K562 (cell line): Measurements from ENCODE around the gene AGPAT2. TPM values are rescaled to one million over a fixed set of nuclear protein-coding genes. Genes with fewer than 3 reads are reported as not detected.

Experiments
- ATAC-seq: fragments of 200-7000 bp; cut with Tn5 transposase; 3 replicates; pipeline ENCODE4 v1.9.1; 2020; ENCODE audit warnings: moderate library complexity
- BruUV-seq: library from RNA; stranded (reverse); fragments of 400-500 nt; replicated peaks from 2 replicates; lab custom pipeline; 2021; lab: Mats Ljungman, UMichigan
- CTCF ChIA-PET: fragments of 300-600 bp; formaldehyde crosslinking; extraction: SDS; loops from one replicate; lab custom pipeline; 2021; ENCODE audit warnings: low intra/inter-chr PET ratio; lab: Yijun Ruan, JAX
- POLR2A ChIA-PET: fragments of 300-600, 350-650 bp; sonication (Branson Sonifier 250); formaldehyde crosslinking; extraction: SDS; loops from one replicate; lab custom pipeline; 2021; ENCODE audit warnings: antibody characterized with exemption, inconsistent platforms; lab: Yijun Ruan, JAX
- DNase-seq, 4 experiments: peaks; one replicate each; pipeline versions ENCODE4 v3.0.0 to v3.0.0-alpha.2; 2011 to 2018; ENCODE audit warnings: low spot score in 3 of 4, mixed read lengths in 3 of 4; ENCODE audit errors: extremely low read depth in 1 of 4
- FAIRE-seq: peaks from 2 replicates; lab custom pipeline; 2011; peaks lifted over from hg19 to GRCh38; lab: Jason Lieb, UNC
- H2AFZ ChIP-seq: 2 replicates; pipeline ENCODE4 v1.6.0; 2011; ENCODE audit warnings: low read depth, low read length, control low read depth, inconsistent platforms
- H3K27ac ChIP-seq: fragments of 200-600 bp; 3 replicates; pipeline ENCODE4 v1.8.0; 2011; ENCODE audit warnings: low read depth, mild to moderate bottlenecking, control low read depth, inconsistent platforms, low read length, moderate library complexity, mixed read lengths; ENCODE audit errors: extremely low read depth
- H3K27me3 ChIP-seq, 2 experiments: fragments of 300-600 bp in 1 of 2; 2 replicates in 1 of 2; 3 replicates in 1 of 2; pipeline versions ENCODE4 v1.6.0 to v1.8.0; 2011; ENCODE audit warnings: inconsistent platforms in 2 of 2, low read length in 2 of 2, mild to moderate bottlenecking in 1 of 2, mixed read lengths in 1 of 2, moderate library complexity in 1 of 2; ENCODE audit not compliant: control insufficient read depth in 2 of 2, insufficient read depth in 2 of 2
- H3K36me3 ChIP-seq: fragments of 300-600 bp; 3 replicates; pipeline ENCODE4 v1.8.0; 2011; ENCODE audit warnings: mild to moderate bottlenecking, low read length, inconsistent platforms; ENCODE audit not compliant: control insufficient read depth, insufficient read depth
- H3K4me1 ChIP-seq, 2 experiments: fragments of 200-600 bp in 1 of 2; replicated peaks in 1 of 2; 2 replicates in 1 of 2; 3 replicates in 1 of 2; pipeline versions ENCODE4 v1.5.1 to v1.8.0; 2011; ENCODE audit warnings: inconsistent platforms in 2 of 2, low read length in 2 of 2, mild to moderate bottlenecking in 1 of 2, mixed read lengths in 1 of 2, moderate library complexity in 1 of 2; ENCODE audit not compliant: control insufficient read depth in 2 of 2, insufficient read depth in 2 of 2
- H3K4me2 ChIP-seq: 2 replicates; pipeline ENCODE4 v1.6.1; 2011; ENCODE audit warnings: low read length, control low read depth, inconsistent platforms, mixed read lengths; ENCODE audit not compliant: insufficient read depth
- H3K4me3 ChIP-seq: fragments of 200-600 bp; sonication (generic), shearing (Covaris generic); 2 replicates; pipeline ENCODE4 v1.5.1; 2016; ENCODE audit warnings: control low read depth, inconsistent platforms
- H3K79me2 ChIP-seq: fragments of 200-600 bp; 3 replicates; pipeline ENCODE4 v1.8.0; 2011; ENCODE audit warnings: low read length, inconsistent platforms; ENCODE audit not compliant: control insufficient read depth, insufficient read depth
- H3K9ac ChIP-seq, 2 experiments: 2 replicates each; pipeline versions ENCODE4 v1.6.0 to v1.6.1; 2011; ENCODE audit warnings: low read depth in 2 of 2, low read length in 2 of 2, control low read depth in 1 of 2, inconsistent platforms in 1 of 2, mild to moderate bottlenecking in 1 of 2, mixed read lengths in 1 of 2; ENCODE audit not compliant: insufficient read depth in 1 of 2
- H3K9me1 ChIP-seq: one replicate; pipeline ENCODE4 v1.6.0; 2011; ENCODE audit warnings: inconsistent platforms, mild to moderate bottlenecking, low read length, moderate library complexity; ENCODE audit not compliant: control insufficient read depth, insufficient read depth
- H3K9me3 ChIP-seq: replicated peaks from 2 replicates; pipeline ENCODE4 v1.5.1; 2011; ENCODE audit warnings: low read depth, low read length, inconsistent platforms; ENCODE audit not compliant: control insufficient read depth, insufficient read depth
- H4K20me1 ChIP-seq: replicated peaks from 2 replicates; pipeline ENCODE4 v1.6.1; 2011; ENCODE audit warnings: low read length, inconsistent platforms, mixed read lengths; ENCODE audit not compliant: control insufficient read depth, insufficient read depth
- FOXP1 ChIP-seq: sonication (generic); formaldehyde crosslinking; IDR thresholded peaks from 2 replicates; pipeline ENCODE4 v1.8.0; 2022; ENCODE audit warnings: mild to moderate bottlenecking, missing genetic modification reagents
- GMEB1 ChIP-seq: fragments of 250-450 bp; sonication (Bioruptor Pico); IDR thresholded peaks from 2 replicates; pipeline ENCODE4 v1.4.0; 2020; ENCODE audit warnings: mild to moderate bottlenecking
- MLLT1 ChIP-seq, 2 experiments: fragments of 450-650 bp; IDR thresholded peaks; 2 replicates each; pipeline ENCODE4 v1.6.1; 2016
- NELFE ChIP-seq: IDR thresholded peaks from 2 replicates; pipeline ENCODE4 v1.6.1; 2011; ENCODE audit warnings: mild to moderate bottlenecking; ENCODE audit not compliant: insufficient read depth, insufficient read length
- NEUROD1 ChIP-seq: fragments of 150-350 bp; IDR thresholded peaks from 2 replicates; pipeline ENCODE4 v1.6.1; 2014; ENCODE audit warnings: borderline replicate concordance, low read length, low read depth; ENCODE audit not compliant: partially characterized antibody
- NFRKB ChIP-seq: fragments of 450-650 bp; IDR thresholded peaks from 2 replicates; pipeline ENCODE4 v1.6.1; 2016; ENCODE audit warnings: low read depth
- ZNF395 ChIP-seq: fragments of 200-800 bp; sonication (Bioruptor generic); IDR thresholded peaks from 2 replicates; pipeline ENCODE4 v1.6.1; 2017; ENCODE audit warnings: missing genetic modification characterization, missing compliant biosample characterization
- WGBS: fragments of 100-300 bp; shearing (Covaris generic); methylation state at CpG from one replicate; pipeline ENCODE4 v1.1.6; 2016; ENCODE audit warnings: low coverage, mixed read lengths; ENCODE audit not compliant: insufficient coverage; ENCODE audit errors: missing lambda C conversion rate; 5-methylcytosine and 5-hydroxymethylcytosine counted together
- in situ Hi-C: fragments of 300-500 bp; cut with MboI; formaldehyde crosslinking; loops from 4 replicates; pipeline ENCODE4 v1.15.0; 2018; ENCODE audit warnings: inconsistent platforms, mixed read lengths
- intact Hi-C: fragments of 100-400 bp; cut with micrococcal nuclease; formaldehyde crosslinking; loops from 2 replicates; pipeline ENCODE4 v1.14.2; 2022
- polyA plus RNA-seq, 8 experiments: library from polyadenylated mRNA; depleted of rRNA in 4 of 8; stranded (reverse) in 5 of 8; unstranded in 3 of 8; fragments of >200 nt; fragmentation: Nextera tagmentation in 2 of 8; fragmentation: Illumina TruSeq in 1 of 8; extraction: Ambion mirVana in 2 of 8; extraction: Trizol in 1 of 8; gene quantifications; 2 replicates each; pipeline versions ENCODE4 v1.2.1 to v1.2.3, GENCODE V29; 2011 to 2014; ENCODE audit warnings: inconsistent platforms in 1 of 8, missing spikeins in 1 of 8
- total RNA-seq, 7 experiments: library from RNA; depleted of rRNA in 6 of 7; stranded (reverse); fragments of >200 nt in 6 of 7; fragmentation: Illumina TruSeq in 2 of 7; extraction: Trizol in 2 of 7; gene quantifications; 2 replicates each; pipeline versions ENCODE4 v1.2.1 to v1.2.3, GENCODE V29; 2011 to 2021; ENCODE audit warnings: low replicate concordance in 1 of 7

Gene AGPAT2
- total and polyA plus RNA-seq, 9 of the 15 experiments (the other 6 are each of a cell fraction or from before 2014, with no cell fraction given) = 0.13 to 54.5 (median 23.9) TPM

- Histone ChIP-seq H3K9me3 (no peaks in the 10 kb centered on the region), H3K9me1 (no peaks in the 10 kb centered on the region), H3K4me2 (peak overlapping the region; percentile 77), H3K36me3 (no peaks in the 10 kb centered on the region), H3K9ac (peak overlapping the region; percentile 75 to 94), H3K27ac (peak overlapping the region; percentile 83), H2AFZ (peak overlapping the region; percentile 82), H3K4me1 (peaks cover 41 to 46% of the 10 kb centered on the region in 2 experiments), H3K79me2 (peaks cover 31% of the 10 kb centered on the region), H3K27me3 (no peaks in the 10 kb centered on the region), H4K20me1 (no peaks in the 10 kb centered on the region), H3K4me3 (peak overlapping the region; percentile 41; the same call in 1 of the 2 replicates)
- WGBS = 80% methylated on average over 28 of the region's 29 CpGs
- POLR2A ChIA-PET = interaction anchor here (0.6 to 1.3 kb wide), 7 partner anchors 10 to 256 kb away, joined by 3 to 5 read pairs (median 4); no protein-coding TSS in a partner anchor
- in situ Hi-C loops (loop anchor here (25.0 kb wide), 1 partner anchor 310 kb away; the partner anchor contains the start of gene GPSM1), intact Hi-C loops (loop anchor here (1.0 to 5.0 kb wide), 2 partner anchors 15 to 45 kb away; partner anchors contain the start of gene EGFL7)
- DNase-seq (peak in 1 of 4 experiments; percentile 45), FAIRE-seq (no peak), ATAC-seq (peak; percentile 4)
- CTCF ChIA-PET = interaction anchor here (3.0 kb wide), 1 partner anchor 47 kb away, joined by 12 read pairs; no protein-coding TSS in a partner anchor
- BruUV-seq = no TSS peak
- TF ChIP-seq FOXP1 (CRISPR knock-in tag) (0 out of 2 replicates have a peak, but pooled peaks have one; percentile 50), NELFE (no peak), NFRKB (peak; percentile 26; the same call in 1 of the 2 replicates), ZNF395 (no peak), GMEB1 (no peak), MLLT1 (IDR thresholded peaks at IDR 0.05) (peak in 1 of 2 experiments; percentile 75; a peak in 1 of 4 replicates), NEUROD1 (no peak)
Observed at GRCh38 chr9:136646827-136647711, 40.2 kb downstream of the AGPAT2 start.
